Fibroblast of pulmonary artery (primary cell): ENCODE results near the gene DEFB113.

Experiments used
- DNase-seq: peaks from one replicate; pipeline ENCODE4 v3.0.0-alpha.2; 2010; ENCODE audit warnings: low read depth
- H3K4me3 ChIP-seq: replicated peaks from 2 replicates; pipeline ENCODE4 v1.5.1; 2011; ENCODE audit warnings: low read depth, mild to moderate bottlenecking, control low read depth, low read length, moderate library complexity
- TF ChIP-seq, protein P1 (sequence below): IDR thresholded peaks from 2 replicates; pipeline ENCODE4 v1.5.1; 2011; ENCODE audit warnings: mild to moderate bottlenecking, control low read depth, low read length, inconsistent platforms; ENCODE audit errors: missing control alignments

DEFB113 gene

DNA sequence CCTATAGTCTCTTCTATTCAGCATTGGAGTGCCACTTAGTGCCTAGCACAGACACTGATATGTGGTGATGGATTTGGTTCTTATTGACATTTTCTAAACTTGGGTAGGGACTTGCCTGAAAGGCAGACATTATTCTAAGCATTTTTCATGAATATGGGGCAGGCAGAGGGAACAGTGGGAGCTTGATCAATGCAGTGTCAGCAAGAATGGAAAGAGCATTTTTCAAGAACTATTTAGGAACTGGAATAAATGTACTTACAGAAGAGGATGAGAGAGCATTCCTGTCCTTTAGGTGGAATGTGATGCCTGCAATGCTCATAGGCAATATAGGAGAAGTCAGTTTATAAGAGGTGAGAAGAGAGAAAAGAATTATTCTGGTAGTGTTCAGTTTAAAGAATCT, 31.6 kb downstream of the DEFB113 start:
- TF ChIP-seq, protein P1, sequence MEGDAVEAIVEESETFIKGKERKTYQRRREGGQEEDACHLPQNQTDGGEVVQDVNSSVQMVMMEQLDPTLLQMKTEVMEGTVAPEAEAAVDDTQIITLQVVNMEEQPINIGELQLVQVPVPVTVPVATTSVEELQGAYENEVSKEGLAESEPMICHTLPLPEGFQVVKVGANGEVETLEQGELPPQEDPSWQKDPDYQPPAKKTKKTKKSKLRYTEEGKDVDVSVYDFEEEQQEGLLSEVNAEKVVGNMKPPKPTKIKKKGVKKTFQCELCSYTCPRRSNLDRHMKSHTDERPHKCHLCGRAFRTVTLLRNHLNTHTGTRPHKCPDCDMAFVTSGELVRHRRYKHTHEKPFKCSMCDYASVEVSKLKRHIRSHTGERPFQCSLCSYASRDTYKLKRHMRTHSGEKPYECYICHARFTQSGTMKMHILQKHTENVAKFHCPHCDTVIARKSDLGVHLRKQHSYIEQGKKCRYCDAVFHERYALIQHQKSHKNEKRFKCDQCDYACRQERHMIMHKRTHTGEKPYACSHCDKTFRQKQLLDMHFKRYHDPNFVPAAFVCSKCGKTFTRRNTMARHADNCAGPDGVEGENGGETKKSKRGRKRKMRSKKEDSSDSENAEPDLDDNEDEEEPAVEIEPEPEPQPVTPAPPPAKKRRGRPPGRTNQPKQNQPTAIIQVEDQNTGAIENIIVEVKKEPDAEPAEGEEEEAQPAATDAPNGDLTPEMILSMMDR, result no peak
- DNase-seq, result no peak
- H3K4me3 ChIP-seq, result no peak overlapping the region

DNA sequence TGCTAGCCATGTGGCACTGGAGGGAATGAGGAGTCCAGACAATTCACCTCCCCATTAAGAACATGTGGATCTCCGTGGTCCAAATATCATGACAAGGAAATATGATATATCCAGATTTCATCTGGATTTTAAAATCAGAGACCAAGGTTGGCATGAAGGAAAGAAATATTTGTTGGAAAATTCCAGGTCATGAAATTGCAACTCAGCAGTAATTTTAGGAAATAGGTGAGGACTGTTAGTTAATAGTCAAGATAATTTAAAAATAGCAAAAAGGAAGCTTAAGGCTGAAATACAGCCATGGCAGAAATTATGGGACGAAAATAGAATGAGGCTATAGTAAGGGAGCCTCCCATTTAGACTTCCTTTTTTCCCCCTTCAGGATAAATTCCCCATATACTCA, 32.4 kb downstream of the DEFB113 start:
- H3K4me3 ChIP-seq, result no peak overlapping the region
- DNase-seq, result no peak
- TF ChIP-seq, protein P1, result no peak

DNA sequence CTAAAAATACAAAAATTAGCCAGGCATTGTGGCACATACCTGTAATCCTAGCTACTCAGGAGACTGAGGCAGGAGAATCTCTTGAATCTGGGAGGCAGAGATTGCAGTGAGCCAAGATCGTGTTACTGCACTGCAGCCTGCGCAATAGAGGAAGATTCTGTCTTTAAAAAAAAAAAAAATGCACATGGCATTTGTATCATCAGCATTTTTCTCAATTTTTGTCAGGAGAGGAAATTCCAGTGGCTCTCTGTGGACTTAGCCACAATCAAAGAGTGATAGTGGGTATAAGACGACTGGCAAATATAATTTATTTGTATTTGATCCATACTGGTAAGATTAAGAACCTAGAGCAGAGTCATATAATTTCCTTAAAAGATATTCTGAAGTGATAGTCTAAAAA, 34.0 kb downstream of the DEFB113 start:
- H3K4me3 ChIP-seq, result no peak overlapping the region
- TF ChIP-seq, protein P1, result no peak
- no peak for DNase-seq

DNA sequence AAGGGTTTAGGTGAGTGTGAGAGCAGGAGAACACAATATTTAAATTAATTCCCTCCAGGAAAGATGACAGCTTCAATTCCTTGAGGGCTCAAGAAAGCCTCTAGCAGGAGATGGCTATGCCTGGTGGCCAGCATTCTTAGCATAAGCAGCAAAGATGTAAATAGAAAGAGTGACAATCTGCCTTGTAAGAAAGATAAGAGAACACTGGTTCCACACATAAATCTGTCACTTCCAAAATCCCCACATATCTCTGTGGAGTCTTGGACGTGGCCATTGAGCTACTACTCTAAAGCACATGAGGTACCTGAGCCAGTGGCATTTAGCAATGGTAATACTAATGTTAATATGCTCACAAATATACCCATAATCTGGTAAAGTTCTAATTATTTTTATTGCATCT, 34.7 kb downstream of the DEFB113 start:
- TF ChIP-seq, protein P1, result no peak
- DNase-seq, result no peak
- no peak overlapping the region for H3K4me3 ChIP-seq

DNA sequence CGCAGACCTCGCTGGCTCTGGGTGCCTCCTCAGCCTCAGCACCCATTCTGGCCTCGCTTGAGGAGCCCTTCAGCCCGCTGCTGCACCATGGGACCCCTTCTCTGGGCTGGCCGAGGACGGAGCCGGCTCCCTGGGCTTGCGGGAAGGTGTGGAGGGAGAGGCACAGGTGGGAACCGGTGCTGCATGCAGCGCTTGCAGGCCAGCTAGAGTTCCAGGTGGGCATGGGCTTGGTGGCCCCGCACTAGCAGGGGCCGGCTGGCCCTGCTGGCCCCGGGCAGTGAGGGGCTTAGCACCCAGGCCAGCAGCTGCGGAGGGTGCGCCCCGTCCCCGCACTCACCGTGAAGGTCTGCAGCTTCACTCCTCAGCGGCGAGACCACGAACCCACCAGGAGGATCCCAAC, 35.9 kb downstream of the DEFB113 start:
- TF ChIP-seq, protein P1, result no peak
- H3K4me3 ChIP-seq, result no peak overlapping the region
- DNase-seq, result no peak

DNA sequence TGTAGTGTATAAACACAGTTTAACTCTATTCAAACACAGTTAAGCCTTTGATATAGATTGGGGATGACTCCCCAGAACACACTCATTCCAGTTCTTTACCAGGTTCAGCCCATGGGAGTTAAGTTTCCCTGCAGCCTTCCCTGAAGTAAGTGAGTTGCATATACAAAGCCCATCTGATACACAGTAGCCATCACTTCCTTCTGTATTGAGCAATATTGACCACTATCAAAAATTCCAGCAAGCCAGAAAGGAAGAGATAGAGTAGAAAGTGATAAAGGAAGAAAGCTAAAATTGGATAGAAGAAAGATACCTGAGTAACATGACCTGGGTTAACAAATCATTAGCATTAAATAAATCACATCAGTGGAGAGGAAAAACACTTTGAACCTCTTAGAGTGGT, 40.1 kb downstream of the DEFB113 start:
- no peak overlapping the region for H3K4me3 ChIP-seq
- TF ChIP-seq, protein P1, result no peak
- no peak for DNase-seq

DNA sequence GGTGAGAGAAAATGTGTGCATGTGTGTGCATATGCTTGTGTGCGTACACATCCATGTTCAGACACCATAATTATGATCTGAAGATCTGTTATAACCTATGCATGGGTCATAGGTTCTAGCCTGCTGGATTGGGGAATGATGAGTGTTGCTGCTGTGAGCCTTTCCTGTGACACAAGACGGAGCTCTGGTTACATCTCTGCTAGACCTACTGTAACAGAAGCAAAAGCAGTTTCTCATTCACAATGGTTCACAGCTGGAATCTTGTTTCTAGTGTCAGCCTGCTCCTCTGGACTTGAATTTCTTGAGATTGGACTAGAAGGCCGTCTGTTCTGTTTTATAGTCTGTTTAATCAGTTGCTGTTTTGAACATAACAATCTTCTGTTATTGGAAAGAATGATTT, 45.6 kb downstream of the DEFB113 start:
- no peak overlapping the region for H3K4me3 ChIP-seq
- TF ChIP-seq, protein P1, result no peak
- no peak for DNase-seq
